Fibroblast of pulmonary artery (primary cell): ENCODE data around the gene SAMD1.
A peak's percentile ranks its signal among the peaks of the same experiment; 100 is the strongest.
"Not testable (repeated sequence)": the region's sequence is repeated elsewhere in the genome, so short reads cannot be mapped to it uniquely, and the experiment has no call there.

Experiments used
- DNase-seq: peaks from one replicate; pipeline ENCODE4 v3.0.0-alpha.2; 2010; ENCODE audit warnings: low read depth
- H3K4me3 ChIP-seq: replicated peaks from 2 replicates; pipeline ENCODE4 v1.5.1; 2011; ENCODE audit warnings: low read depth, mild to moderate bottlenecking, control low read depth, low read length, moderate library complexity
- TF ChIP-seq, protein P1 (sequence below): IDR thresholded peaks from 2 replicates; pipeline ENCODE4 v1.5.1; 2011; ENCODE audit warnings: mild to moderate bottlenecking, control low read depth, low read length, inconsistent platforms; ENCODE audit errors: missing control alignments

SAMD1 gene

DNA sequence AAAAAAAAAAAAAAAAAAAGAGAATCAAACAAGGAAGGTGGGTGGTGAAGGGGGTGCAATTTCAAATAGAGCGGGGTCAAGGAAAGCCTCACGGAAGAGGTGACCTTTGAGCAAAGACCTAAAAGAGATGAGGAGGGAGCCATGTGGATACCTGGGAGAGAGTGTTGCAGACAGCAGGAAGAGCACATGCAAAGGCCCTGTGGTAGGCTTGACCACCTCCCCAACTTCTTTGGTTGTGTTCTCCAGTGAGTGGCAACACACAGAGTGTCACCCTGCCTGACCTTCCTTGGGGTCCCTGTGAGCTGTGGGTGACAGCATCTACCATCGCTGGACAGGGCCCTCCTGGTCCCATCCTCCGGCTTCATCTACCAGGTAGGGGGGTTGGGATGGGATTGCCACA lies 40.0 kb downstream of the SAMD1 start:
- no peak for DNase-seq
- no peak overlapping the region for H3K4me3 ChIP-seq
- TF ChIP-seq, protein P1, sequence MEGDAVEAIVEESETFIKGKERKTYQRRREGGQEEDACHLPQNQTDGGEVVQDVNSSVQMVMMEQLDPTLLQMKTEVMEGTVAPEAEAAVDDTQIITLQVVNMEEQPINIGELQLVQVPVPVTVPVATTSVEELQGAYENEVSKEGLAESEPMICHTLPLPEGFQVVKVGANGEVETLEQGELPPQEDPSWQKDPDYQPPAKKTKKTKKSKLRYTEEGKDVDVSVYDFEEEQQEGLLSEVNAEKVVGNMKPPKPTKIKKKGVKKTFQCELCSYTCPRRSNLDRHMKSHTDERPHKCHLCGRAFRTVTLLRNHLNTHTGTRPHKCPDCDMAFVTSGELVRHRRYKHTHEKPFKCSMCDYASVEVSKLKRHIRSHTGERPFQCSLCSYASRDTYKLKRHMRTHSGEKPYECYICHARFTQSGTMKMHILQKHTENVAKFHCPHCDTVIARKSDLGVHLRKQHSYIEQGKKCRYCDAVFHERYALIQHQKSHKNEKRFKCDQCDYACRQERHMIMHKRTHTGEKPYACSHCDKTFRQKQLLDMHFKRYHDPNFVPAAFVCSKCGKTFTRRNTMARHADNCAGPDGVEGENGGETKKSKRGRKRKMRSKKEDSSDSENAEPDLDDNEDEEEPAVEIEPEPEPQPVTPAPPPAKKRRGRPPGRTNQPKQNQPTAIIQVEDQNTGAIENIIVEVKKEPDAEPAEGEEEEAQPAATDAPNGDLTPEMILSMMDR = no peak

DNA sequence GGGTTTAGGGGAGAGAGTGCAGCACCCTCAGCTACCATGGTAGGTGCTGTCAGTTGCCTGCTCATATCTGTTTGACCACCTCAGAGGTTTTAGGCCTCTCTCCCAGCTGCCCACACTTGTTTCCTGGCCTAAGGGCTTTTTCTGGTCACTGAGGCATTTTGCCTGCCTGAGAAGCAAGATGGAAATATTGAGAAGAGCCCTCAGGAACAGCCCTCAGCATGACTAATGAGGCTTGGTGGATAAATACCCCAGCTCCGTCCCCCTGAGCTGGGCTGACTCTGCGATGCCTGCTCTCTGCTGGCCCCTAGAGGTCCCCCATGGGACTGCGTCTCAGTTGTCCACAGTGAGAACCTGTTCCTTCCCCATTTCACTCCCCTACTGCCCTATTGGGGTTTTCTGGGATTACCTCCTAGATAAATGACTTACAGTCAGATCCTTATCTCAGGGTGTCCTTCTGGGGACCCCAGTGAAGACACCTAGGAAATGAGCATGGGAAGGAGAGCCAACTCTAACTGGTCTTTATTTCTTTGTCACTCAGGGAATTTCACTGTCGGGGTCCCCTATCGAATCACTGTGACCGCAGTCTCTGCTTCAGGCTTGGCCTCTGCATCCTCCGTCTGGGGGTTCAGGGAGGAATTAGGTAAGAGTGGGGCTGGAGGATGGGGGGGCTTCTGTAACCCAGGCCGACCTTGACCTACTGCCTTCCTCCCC lies 42.0 kb downstream of the SAMD1 start:
- DNase-seq = peak; percentile 27
- TF ChIP-seq, protein P1 = peak; percentile 89
- H3K4me3 ChIP-seq = no peak overlapping the region

DNA sequence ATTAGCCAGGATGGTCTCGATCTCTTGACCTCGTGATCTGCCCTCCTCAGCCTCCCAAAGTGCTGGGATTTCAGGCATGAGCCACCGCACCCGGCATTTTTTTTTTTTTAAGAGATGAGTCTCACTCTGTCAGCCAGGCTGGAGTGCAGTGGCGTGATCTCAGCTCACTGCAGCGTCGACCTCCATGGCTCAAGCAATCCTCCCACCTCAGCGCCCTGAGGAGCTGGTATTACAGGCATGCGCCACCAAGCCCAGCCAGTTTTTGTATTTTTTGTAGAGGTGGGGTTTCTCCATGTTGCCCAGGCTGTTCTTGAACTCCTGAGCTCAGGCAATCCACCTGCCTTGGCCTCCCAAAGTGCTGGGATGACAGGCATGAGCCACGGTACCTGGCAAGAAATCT lies 42.7 kb downstream of the SAMD1 start:
- not testable (repeated sequence) for DNase-seq

DNA sequence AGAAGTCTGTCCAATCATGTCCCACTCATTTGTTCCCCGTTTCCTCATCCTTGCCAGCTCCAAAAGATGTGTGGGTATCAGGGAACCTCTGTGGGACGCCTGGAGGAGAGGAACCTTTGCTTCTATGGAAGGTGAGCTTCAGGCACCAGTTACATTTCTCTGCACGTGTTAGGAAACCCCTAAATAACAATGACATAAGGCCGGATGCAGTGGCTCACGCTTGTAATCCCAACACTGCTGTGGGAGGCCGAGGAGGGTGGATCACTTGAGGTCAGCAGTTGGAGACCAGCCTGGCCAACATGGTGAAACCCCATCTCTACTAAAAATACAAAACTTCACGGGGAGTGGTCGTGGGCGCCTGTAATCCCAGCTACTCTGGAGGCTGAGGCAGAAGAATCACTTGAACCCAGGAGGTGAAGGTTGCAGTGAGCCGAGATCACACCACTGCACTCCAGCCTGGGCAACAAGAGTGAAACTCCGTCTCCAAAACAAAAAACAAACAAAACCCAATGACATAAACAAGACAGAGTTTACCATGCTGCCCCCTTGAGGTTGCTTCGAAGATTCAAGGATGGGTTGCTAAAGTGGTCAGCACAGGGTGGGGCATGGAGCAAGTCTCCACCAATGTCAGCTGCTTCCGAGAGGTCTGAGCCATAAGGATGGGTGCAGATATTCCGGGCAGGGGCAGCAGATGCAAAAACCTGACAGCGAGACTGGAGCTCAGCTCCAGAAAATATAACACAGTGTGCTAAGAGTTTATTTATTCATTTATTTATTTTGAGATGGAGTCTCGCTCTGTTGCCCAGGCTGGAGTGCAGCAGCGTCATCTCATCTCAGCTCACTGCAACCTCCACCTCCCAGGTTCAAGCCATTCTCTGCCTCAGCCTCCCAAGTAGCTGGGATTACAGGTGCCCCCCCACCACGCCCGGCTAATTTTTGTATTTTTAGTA lies 47.6 kb downstream of the SAMD1 start:
- H3K4me3 ChIP-seq = not testable (repeated sequence)
- TF ChIP-seq, protein P1 = peak; percentile 66
- DNase-seq = peak; percentile 88

More for the DNA sequence above, 42.7 kb downstream of the SAMD1 start:
- not testable (repeated sequence) for H3K4me3 ChIP-seq

DNA sequence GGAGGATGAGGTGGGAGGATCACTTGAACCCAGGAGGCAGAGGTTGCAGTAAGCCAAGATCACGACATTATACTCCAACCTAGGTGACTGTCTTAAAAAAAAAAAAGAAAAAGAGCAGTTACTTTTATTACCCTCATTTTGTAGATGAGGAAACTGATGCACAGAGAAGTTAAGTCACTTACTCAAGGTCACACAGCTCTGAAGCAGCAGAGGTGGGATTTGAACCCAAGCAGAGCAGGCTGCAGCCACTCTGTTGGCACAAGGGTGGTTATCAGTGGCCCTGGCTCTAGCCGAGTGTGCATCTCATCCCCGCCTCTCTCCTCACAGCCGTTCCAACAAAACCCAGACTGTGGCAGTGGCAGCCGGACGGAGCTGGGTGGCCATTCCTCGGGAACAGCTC lies 51.4 kb downstream of the SAMD1 start:
- TF ChIP-seq, protein P1 = no peak
- H3K4me3 ChIP-seq = no peak overlapping the region
- no peak for DNase-seq
